Osteoblast (primary cell): ENCODE results near the gene STUM. TPM values are rescaled to one million over a fixed set of nuclear protein-coding genes. Genes with fewer than 3 reads are reported as not detected.

ENCODE experiments used
- DNase-seq: peaks from one replicate; pipeline ENCODE4 v3.0.0; 2011; ENCODE audit warnings: low spot score, mixed read lengths; ENCODE audit not compliant: insufficient read length; ENCODE audit errors: missing footprints
- H2AFZ ChIP-seq: 2 replicates; pipeline ENCODE4 v1.6.0; 2011; ENCODE audit warnings: mild to moderate bottlenecking, low read length
- H3K27ac ChIP-seq: 2 replicates; pipeline ENCODE4 v1.5.1; 2011; ENCODE audit warnings: mild to moderate bottlenecking, low read depth, low read length, moderate library complexity
- H3K27me3 ChIP-seq: 2 replicates; pipeline ENCODE4 v1.6.0; 2012; ENCODE audit warnings: mild to moderate bottlenecking, control low read depth, inconsistent platforms, low read length, moderate library complexity; ENCODE audit not compliant: insufficient read depth
- H3K36me3 ChIP-seq: 2 replicates; pipeline ENCODE4 v1.5.1; 2011; ENCODE audit warnings: mild to moderate bottlenecking, low read length, control low read depth, moderate library complexity; ENCODE audit not compliant: insufficient read depth
- H3K4me1 ChIP-seq: 2 replicates; pipeline ENCODE4 v1.5.1; 2011; ENCODE audit warnings: mild to moderate bottlenecking, low read length, control low read depth, moderate library complexity; ENCODE audit not compliant: insufficient read depth
- H3K4me2 ChIP-seq: 2 replicates; pipeline ENCODE4 v1.6.0; 2011; ENCODE audit warnings: mild to moderate bottlenecking, low read length; ENCODE audit not compliant: insufficient read depth
- H3K4me3 ChIP-seq: fragments of 200-600 bp; sonication (generic); 3 replicates; pipeline ENCODE4 v1.5.1; 2012; ENCODE audit warnings: mild to moderate bottlenecking, low read length, inconsistent platforms; ENCODE audit not compliant: insufficient read depth
- H3K79me2 ChIP-seq: 2 replicates; pipeline ENCODE4 v1.6.0; 2012; ENCODE audit warnings: mild to moderate bottlenecking, low read length, control low read depth, inconsistent platforms; ENCODE audit not compliant: insufficient read depth
- H3K9me3 ChIP-seq: 2 replicates; pipeline ENCODE4 v1.5.1; 2011; ENCODE audit warnings: low read depth, low read length, control low read depth
- H4K20me1 ChIP-seq: 2 replicates; pipeline ENCODE4 v1.6.0; 2012; ENCODE audit warnings: mild to moderate bottlenecking, low read length, control low read depth; ENCODE audit not compliant: insufficient read depth
- total RNA-seq: library from RNA; depleted of rRNA; stranded (reverse); fragments of >200 nt; gene quantifications from 2 replicates; pipeline ENCODE4 v1.2.3, GENCODE V29; 2012
- TF ChIP-seq, protein P1 (sequence below): IDR thresholded peaks from 2 replicates; pipeline ENCODE4 v1.5.1; 2011; ENCODE audit warnings: mild to moderate bottlenecking, low read depth, low read length, moderate library complexity; ENCODE audit errors: extremely low read depth

The STUM gene
- total RNA-seq, 1 donor, result under 0.01 TPM

DNA sequence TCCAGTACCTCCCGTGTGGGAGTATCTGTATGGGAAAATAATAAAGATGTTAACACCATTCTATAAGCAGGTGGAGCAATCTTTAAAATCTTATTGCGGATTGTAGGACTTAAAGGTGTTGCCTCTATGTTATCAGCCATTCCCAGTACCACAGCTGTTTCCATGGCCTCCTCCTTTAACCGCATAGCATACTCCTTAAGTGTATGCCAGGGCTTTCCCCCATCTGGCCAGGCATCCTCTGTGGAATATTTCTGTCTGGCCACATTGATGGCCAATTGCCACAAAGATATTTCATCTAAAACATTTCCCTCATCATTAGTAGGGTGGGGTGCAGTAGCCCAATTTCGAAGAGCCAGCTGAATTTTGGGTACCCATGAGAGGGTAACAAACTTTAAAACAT is 7.3 kb upstream of the STUM start:
- Histone ChIP-seq H3K9me3 (no peaks in the 10 kb centered on the region), H3K79me2 (no peaks in the 10 kb centered on the region), H3K27ac (no peak overlapping the region), H3K4me1 (no peaks in the 10 kb centered on the region), H3K27me3 (peaks cover 12% of the 10 kb centered on the region), H3K36me3 (no peaks in the 10 kb centered on the region), H3K4me3 (no peak overlapping the region), H3K4me2 (no peak overlapping the region), H2AFZ (no peak overlapping the region), H4K20me1 (no peaks in the 10 kb centered on the region)
- TF ChIP-seq, protein P1, sequence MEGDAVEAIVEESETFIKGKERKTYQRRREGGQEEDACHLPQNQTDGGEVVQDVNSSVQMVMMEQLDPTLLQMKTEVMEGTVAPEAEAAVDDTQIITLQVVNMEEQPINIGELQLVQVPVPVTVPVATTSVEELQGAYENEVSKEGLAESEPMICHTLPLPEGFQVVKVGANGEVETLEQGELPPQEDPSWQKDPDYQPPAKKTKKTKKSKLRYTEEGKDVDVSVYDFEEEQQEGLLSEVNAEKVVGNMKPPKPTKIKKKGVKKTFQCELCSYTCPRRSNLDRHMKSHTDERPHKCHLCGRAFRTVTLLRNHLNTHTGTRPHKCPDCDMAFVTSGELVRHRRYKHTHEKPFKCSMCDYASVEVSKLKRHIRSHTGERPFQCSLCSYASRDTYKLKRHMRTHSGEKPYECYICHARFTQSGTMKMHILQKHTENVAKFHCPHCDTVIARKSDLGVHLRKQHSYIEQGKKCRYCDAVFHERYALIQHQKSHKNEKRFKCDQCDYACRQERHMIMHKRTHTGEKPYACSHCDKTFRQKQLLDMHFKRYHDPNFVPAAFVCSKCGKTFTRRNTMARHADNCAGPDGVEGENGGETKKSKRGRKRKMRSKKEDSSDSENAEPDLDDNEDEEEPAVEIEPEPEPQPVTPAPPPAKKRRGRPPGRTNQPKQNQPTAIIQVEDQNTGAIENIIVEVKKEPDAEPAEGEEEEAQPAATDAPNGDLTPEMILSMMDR, result no peak
- DNase-seq, result peak; percentile 74

DNA sequence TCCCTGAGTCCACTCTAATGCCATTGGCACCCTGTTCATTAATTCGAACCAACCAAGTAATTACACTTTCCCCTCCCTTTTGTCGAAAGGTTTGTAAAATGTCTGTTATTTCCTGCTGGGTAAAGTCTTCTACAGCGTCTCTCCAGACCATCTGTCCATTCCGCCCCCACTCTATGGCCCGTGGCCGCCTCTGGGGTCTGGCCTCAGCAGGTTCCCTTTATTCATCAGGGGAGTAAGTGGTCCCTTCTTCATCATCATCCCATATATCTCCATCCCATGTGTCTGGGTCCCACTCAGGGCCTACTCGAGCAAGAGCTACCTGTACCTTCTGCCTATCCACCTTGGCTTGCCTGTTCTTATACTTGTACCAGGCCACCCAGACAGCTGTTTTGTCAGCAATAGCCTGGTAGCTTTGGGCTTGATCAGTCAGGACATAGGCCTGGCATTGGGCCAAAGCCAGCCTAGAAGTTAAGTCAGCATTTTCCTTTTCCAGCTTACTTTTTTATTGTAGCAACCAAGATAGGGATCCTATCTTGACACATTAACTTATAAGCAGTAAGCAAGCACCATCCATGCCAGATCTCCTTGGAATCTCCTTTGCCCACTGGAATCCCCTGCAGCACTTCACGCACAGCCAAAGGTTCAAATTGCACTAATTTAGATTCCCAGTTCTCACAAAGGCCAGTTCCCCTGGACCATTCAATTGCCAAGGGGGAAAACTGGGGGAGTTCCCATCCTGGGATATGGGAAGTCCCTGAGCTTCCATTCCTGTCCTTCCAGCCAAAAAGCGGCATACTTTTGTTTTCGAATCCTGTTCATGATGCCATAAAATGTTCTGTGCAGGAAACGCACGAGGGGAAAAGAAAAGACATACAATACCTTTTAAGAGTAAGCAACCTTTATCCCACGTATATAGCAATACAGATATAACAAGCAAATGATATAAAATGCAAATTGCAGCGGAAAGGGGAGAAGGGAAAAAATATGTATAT is 6.6 kb upstream of the STUM start:
- TF ChIP-seq, protein P1, result no peak
- H3K36me3 ChIP-seq, result no peaks in the 10 kb centered on the region
- H3K4me3 ChIP-seq, result no peak overlapping the region
- H3K79me2 ChIP-seq, result no peaks in the 10 kb centered on the region
- peaks cover 18% of the 10 kb centered on the region for H3K27me3 ChIP-seq
- no peaks in the 10 kb centered on the region for H3K4me1 ChIP-seq
- no peaks in the 10 kb centered on the region for H3K9me3 ChIP-seq
- DNase-seq, result no peak
- no peak overlapping the region for H3K4me2 ChIP-seq
- H3K27ac ChIP-seq, result no peak overlapping the region
- no peak overlapping the region for H2AFZ ChIP-seq
- H4K20me1 ChIP-seq, result no peaks in the 10 kb centered on the region

DNA sequence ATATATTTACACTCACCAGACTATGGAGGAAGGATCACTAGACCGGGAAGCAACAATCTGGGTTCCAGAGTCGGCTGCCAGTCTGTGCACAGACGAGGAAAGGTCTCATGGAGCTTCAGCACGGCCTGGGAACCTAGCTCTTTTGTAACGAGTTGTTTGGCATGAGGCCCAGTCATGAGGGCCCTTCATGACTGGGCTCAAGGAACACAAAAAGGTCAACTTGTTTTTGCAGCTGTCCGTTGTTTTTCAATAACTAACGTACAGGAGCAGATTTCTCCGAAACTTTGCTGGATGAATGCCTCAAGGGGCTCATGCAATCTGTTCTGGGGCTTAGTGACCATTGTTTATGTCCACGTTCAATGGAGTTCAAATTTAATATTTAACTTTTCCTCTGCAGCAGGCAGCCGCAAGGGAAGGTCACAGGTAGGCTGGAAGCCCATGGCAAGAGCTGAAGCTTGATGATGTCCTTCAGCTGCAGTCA is 5.9 kb upstream of the STUM start:
- peaks cover 22% of the 10 kb centered on the region for H3K27me3 ChIP-seq
- H3K4me2 ChIP-seq, result no peak overlapping the region
- H3K4me1 ChIP-seq, result no peaks in the 10 kb centered on the region
- H3K9me3 ChIP-seq, result no peaks in the 10 kb centered on the region
- H3K27ac ChIP-seq, result no peak overlapping the region
- H3K36me3 ChIP-seq, result no peaks in the 10 kb centered on the region
- H3K4me3 ChIP-seq, result no peak overlapping the region
- no peaks in the 10 kb centered on the region for H3K79me2 ChIP-seq
- no peak for DNase-seq
- no peak overlapping the region for H2AFZ ChIP-seq
- TF ChIP-seq, protein P1, result no peak
- H4K20me1 ChIP-seq, result no peaks in the 10 kb centered on the region

DNA sequence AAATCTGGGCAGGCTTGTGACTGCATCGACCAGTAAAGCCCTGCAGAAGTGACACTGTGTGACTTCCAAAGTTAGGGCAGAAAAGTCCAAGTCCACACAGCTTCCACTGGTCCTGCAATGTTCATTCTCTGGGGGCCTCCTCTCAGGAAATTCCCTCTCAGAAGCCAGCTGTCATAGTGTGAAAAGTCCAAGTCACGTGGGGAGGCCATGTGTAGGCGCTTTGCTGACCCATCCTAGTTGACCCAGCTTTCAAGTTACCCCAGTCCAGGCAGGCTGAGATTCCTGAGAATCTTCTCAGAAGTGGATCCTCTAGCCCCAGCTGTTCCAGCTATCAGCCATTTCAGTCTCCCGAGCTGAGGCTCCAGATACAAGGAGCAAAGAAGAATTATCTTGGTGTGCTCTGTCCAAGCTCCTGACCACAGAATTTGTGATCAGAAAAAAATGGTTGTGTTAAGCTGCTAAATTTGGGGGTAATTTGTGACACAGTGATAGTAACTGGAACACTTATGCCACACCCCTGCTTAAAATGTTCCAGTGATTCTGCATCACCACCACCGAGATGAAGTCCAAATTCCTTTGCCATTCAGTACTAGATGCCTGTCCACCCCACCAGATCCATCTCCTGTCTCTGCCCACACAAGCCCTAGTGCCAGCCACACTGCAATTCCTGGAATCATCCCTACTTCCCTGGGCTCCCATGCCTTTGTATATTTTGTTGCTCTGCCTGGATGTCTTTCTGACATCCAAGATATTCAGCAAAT is 2.5 kb upstream of the STUM start:
- Histone ChIP-seq H3K4me1 (no peaks in the 10 kb centered on the region), H3K27ac (no peak overlapping the region), H2AFZ (no peak overlapping the region), H3K27me3 (peaks cover 49% of the 10 kb centered on the region), H3K36me3 (no peaks in the 10 kb centered on the region), H4K20me1 (no peaks in the 10 kb centered on the region), H3K9me3 (no peaks in the 10 kb centered on the region), H3K4me2 (no peak overlapping the region), H3K4me3 (no peak overlapping the region), H3K79me2 (no peaks in the 10 kb centered on the region)
- peak; percentile 56 for DNase-seq
- TF ChIP-seq, protein P1, result no peak
